Stimulated activated CD8-positive, alpha-beta memory T cell treated with anti-CD3 and anti-CD28 coated beads, Interleukin-2, amount 100 ng/mL, for 1 hour (primary cell): Measurements from ENCODE around the gene FAM167B.
"Not testable (repeated sequence)": the region's sequence is repeated elsewhere in the genome, so short reads cannot be mapped to it uniquely, and the experiment has no call there.

ENCODE experiments used
- DNase-seq, 2 donors: peaks; one replicate each; pipeline ENCODE4 v3.0.0-alpha.2; 2020; ENCODE audit warnings: low read depth in 2 of 2

The FAM167B gene

GRCh38 chr1:32257227-32257508 lies 10.1 kb downstream of the FAM167B start:
- DNase-seq: no peak

DNA sequence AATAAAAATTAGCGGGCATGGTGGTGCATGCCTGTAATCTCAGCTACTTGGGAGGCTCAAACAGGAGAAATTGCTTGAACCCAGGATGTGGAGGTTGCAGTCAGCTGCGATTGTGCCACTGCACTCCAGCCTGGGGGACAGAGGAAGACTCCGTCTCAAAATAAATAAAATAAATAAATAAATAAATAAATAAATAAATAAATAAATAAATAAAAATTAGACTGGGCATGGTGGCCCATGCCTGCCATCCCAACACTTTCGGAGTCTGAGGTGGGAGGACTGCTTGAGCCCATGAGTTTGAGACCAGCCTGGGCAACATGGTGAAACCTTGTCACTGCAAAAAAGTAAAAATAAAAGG lies 16.2 kb downstream of the FAM167B start:
- DNase-seq: not testable (repeated sequence)

GRCh38 chr1:32263744-32264143 lies 16.7 kb downstream of the FAM167B start:
- no peak for DNase-seq

GRCh38 chr1:32265846-32266245 lies 18.8 kb downstream of the FAM167B start:
- no peak for DNase-seq

- no peak for DNase-seq
These were observed 20.0 kb downstream of the FAM167B start for GRCh38 chr1:32266921-32267591.

DNA sequence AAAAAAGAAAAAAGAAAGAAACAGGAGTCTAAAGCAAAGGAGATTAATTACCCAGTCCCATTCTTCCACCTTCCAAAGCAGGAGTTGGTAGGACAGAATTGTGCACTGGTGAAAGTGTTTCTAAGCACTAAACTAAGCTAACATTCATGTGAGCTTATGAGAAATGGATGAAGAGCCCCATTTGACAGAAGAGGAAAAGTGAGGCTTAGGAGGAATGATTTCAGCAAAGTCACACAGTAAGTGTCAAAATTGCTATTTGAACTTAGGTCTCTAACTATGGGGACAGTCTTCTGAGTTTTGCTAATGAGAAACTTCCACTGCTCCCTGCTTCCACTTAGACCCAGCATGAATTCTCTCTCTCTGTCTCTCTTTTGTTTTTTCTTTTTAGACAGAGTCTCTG lies 22.7 kb downstream of the FAM167B start:
- DNase-seq: no peak

DNA sequence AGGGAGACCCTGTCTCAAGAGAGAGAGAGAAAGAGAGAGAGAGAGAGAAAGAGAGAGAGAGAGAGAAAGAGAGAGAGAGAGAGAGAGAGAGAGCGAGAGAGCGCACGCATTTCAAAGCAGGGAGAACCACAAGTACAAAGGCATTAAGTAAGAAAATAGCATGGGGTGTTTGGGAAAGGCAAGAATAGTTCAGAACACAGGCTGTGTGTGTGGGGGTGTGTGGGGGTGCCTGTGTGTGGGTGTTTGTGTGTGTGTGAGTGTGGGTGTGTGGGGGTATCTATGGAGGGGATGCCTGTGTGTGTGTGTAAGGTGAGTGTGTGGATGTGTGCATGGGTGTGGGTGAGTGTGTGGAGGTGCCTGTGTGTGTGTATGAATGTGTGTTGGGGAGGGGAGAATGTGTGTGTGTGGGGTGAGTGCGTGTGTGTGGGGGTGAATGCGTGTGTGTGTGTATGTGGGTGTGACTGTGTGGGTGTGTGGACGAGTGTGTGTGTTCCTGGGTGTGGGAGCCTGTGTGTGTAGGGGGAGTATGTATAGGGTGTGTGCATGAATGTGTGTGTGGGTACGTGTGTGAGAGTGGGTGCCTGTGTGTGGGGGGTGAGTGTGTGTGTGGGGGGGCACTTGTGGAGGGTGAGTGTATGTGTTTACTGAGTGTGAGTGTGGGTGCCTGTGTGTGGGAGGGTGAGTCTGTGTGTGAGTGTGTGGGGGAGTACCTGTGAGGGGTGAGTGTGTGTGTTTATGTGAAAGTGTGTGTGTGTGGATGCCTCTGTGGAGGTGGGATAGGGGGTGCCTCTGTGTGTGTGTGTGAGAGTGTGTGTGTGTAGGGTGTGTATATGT lies 25.8 kb downstream of the FAM167B start:
- no peak for DNase-seq

- peak; percentile 61 to 79 for DNase-seq
These were observed 26.6 kb downstream of the FAM167B start for GRCh38 chr1:32273391-32274208.

DNA sequence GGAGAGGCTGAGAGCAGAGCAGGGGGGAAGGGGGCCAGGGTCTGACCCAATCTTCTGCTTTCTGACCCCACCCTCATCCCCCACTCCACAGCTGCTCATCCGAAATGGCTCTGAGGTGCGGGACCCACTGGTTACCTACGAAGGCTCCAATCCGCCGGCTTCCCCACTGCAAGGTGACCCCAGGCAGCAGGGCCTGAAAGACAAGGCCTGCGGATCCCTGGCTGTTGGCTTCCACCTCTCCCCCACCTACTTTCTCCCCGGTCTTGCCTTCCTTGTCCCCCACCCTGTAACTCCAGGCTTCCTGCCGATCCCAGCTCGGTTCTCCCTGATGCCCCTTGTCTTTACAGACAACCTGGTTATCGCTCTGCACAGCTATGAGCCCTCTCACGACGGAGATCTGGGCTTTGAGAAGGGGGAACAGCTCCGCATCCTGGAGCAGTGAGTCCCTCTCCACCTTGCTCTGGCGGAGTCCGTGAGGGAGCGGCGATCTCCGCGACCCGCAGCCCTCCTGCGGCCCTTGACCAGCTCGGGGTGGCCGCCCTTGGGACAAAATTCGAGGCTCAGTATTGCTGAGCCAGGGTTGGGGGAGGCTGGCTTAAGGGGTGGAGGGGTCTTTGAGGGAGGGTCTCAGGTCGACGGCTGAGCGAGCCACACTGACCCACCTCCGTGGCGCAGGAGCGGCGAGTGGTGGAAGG lies 27.8 kb downstream of the FAM167B start:
- no peak for DNase-seq

GRCh38 chr1:32275424-32275823 lies 28.4 kb downstream of the FAM167B start:
- no peak for DNase-seq

DNA sequence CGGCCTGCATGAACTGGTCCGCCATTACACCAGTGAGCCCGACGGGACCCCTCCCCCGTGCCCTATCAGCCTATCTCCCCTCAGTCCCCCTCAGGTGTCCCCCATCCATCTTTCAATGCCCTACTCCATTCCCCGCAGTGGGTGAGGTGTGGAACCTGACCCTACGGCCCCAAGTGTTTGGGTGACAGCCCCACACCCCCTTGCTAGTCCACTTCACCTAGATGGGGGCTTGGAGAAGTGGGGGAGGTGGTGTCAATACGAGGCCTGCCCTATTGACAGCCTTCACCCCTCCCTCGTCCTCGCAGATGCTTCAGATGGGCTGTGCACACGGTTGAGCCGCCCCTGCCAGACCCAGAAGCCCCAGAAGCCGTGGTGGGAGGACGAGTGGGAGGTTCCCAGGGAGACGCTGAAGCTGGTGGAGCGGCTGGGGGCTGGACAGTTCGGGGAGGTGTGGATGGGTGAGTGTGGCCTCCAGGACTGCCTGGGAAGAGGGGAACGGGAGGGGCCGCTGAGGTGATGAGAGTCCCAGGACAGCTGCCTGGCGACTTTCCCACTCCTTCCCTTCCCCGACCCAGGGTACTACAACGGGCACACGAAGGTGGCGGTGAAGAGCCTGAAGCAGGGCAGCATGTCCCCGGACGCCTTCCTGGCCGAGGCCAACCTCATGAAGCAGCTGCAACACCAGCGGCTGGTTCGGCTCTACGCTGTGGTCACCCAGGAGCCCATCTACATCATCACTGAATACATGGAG lies 29.2 kb downstream of the FAM167B start:
- DNase-seq: no peak

DNA sequence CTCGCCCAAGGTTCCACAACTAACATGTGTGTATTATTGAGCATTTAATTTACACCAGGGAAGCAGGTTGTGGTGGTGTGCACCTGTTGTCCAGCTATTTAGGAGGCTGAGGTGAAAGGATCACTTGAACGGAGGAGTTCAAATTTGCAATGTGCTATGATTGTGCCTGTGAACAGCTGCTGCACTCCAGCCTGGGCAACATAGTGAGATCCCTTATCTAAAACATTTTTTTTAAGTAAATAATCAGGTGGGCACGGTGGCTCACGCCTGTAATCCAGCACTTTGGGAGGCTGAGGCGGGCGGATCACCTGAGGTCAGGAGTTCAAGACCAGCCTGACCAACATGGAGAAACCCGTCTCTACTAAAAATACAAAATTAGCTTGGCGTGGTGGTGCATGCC lies 37.8 kb downstream of the FAM167B start:
- not testable (repeated sequence) for DNase-seq

GRCh38 chr1:32285658-32286057 lies 38.6 kb downstream of the FAM167B start:
- DNase-seq: no peak

DNA sequence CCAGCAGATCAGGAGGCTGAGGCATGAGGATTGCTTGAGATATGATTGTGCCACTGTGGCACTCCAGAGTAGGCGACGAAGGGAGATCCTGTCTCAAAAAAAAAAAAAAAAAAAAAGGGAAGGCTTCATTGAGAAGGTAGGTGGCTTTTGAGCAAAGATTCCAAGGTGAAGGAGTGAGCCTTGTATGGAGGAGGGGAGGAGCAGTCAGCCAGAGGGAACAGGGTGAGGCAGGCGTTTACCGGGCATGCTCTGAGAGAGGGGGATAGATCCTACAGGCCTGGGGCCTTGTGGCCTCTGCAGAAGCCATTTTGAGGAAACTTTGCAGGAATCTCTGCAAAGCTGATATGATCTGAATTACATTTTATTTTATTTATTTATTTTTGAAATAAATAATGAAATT lies 39.7 kb downstream of the FAM167B start:
- DNase-seq: no peak

DNA sequence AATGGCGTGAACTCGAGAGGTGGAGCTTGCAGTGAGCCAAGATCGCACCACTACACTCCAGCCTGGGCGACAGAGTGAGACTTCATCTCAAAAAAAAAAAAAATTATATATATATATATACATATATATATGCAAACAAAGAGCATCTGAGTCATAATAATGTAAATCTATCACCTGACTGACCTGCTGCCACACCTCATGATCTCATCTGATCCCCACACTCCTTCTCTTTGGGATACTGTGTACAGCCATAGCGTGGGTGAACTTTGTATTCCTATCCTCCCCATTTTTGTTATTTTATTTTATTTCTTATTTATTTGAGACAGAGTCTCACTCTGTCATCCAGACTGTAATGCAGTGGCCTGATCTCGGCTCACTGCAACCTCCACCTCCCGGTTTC lies 42.2 kb downstream of the FAM167B start:
- no peak for DNase-seq

DNA sequence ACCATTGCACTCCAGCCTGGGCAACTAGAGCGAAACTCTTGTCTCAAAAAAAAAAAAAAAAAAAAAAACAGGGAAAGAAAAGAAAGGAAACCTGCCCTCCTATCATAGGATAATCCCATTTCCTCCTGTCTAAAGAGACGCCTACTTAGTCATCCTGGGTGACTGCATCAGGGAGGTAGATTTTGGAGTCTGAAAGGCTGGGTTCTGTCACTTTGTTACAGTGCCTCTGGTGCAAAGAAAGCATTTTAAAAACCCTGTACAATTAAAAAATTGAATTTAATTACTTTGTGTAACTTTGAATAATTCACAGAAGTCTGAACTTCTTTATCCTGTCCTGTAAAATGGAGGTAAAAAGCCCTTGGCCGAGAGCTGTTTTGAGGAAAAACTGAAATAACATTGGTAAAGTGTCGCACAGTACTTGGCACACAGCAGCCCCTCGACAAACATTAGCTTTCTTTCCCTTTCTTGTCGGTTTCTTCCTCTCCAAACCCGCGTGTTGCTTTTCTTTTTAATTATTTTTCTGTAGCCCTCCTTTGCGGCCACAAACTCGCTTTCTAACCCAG lies 44.2 kb downstream of the FAM167B start:
- no peak for DNase-seq

- DNase-seq: peak; percentile 91 to 94
These were observed 44.9 kb downstream of the FAM167B start, which contains the start of gene HDAC1 for GRCh38 chr1:32291708-32292538. Gene HDAC1, plus strand, starts transcription at chr1:32292083. Its CDS starts 87 bp downstream, at chr1:32292170.

DNA sequence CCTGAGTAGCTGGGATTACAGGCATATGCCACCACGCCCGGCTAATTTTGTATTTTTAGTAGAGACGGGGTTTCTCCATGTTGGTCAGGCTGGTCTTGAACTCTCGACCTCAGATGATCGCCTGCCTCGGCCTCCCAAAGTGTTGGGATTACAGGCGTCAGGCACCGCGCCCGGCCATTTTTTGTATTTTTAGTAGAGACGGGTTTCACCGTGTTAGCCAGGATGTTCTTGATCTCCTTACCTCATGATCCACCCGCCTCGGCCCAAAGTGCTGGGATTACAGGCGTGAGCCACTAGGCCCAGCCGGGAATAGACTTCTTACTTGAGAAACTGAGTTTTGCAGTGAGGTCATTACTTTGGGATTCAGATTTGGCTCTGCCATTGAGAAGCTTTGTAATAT lies 51.2 kb downstream of the FAM167B start:
- DNase-seq: not testable (repeated sequence)
